WTC11 (cell line): ENCODE measurements around the gene CSNK1G1. TPM values are rescaled to one million over a fixed set of nuclear protein-coding genes. Genes with fewer than 3 reads are reported as not detected.

Experiments used
- ATAC-seq: fragments of 200-7000 bp; cut with Tn5 transposase; 2 replicates; pipeline ENCODE4 v1.10.0; 2021; ENCODE audit warnings: mild to moderate bottlenecking, moderate library complexity
- CTCF ChIA-PET: fragments of 300-600 bp; sonication (Branson Sonifier 250); formaldehyde crosslinking; loops from one replicate; lab custom pipeline; 2021; ENCODE audit warnings: antibody characterized with exemption; lab: Charles Lee
- POLR2A ChIA-PET: fragments of 350-600 bp; sonication (Branson Sonifier 250); formaldehyde crosslinking; loops from one replicate; lab custom pipeline; 2021; ENCODE audit warnings: antibody characterized with exemption; lab: Charles Lee
- DNase-seq: peaks from one replicate; pipeline ENCODE4 v3.0.0; 2021; ENCODE audit warnings: low spot score
- H3K27ac Mint-ChIP-seq: 2 replicates; pipeline ENCODE4 v1.8.0; 2021; ENCODE audit warnings: mixed read lengths
- H3K27me3 Mint-ChIP-seq: 2 replicates; pipeline ENCODE4 v1.8.0; 2021; ENCODE audit warnings: low read depth, mild to moderate bottlenecking, moderate library complexity, mixed read lengths
- H3K36me3 Mint-ChIP-seq: 2 replicates; pipeline ENCODE4 v1.8.0; 2021; ENCODE audit warnings: mixed read lengths
- H3K4me1 Mint-ChIP-seq: 2 replicates; pipeline ENCODE4 v1.8.0; 2022; ENCODE audit warnings: mixed read lengths
- H3K4me3 Mint-ChIP-seq: 2 replicates; pipeline ENCODE4 v1.8.0; 2021; ENCODE audit warnings: mild to moderate bottlenecking, moderate library complexity, mixed read lengths
- H3K9me3 Mint-ChIP-seq: 2 replicates; pipeline ENCODE4 v1.8.0; 2021; ENCODE audit warnings: mixed read lengths
- ARID4B ChIP-seq: sonication (generic); formaldehyde crosslinking; IDR thresholded peaks from 2 replicates; pipeline ENCODE4 v1.8.0; 2023; ENCODE audit warnings: missing genetic modification reagents, mild to moderate bottlenecking, borderline replicate concordance
- FOXP1 ChIP-seq: sonication (generic); formaldehyde crosslinking; IDR thresholded peaks from 2 replicates; pipeline ENCODE4 v1.8.0; 2022; ENCODE audit warnings: missing genetic modification reagents, mild to moderate bottlenecking, moderate library complexity, borderline replicate concordance
- GABPB1 ChIP-seq: sonication (generic); formaldehyde crosslinking; IDR thresholded peaks from 2 replicates; pipeline ENCODE4 v1.8.1; 2023; ENCODE audit warnings: mild to moderate bottlenecking, missing genetic modification reagents
- JAZF1 ChIP-seq: fragments of 250-450 bp; sonication (Bioruptor Pico); IDR thresholded peaks from 2 replicates; pipeline ENCODE4 v1.9.0; 2021; ENCODE audit warnings: moderate library complexity, mild to moderate bottlenecking, inconsistent platforms
- MAX ChIP-seq: sonication (generic); formaldehyde crosslinking; IDR thresholded peaks from 2 replicates; pipeline ENCODE4 v1.8.0; 2022; ENCODE audit warnings: mild to moderate bottlenecking, missing genetic modification reagents
- NR2C2 ChIP-seq: sonication (generic); formaldehyde crosslinking; IDR thresholded peaks from 2 replicates; pipeline ENCODE4 v1.8.0; 2022; ENCODE audit warnings: mild to moderate bottlenecking, missing genetic modification reagents
- NR3C1 ChIP-seq: sonication (generic); formaldehyde crosslinking; conservative IDR thresholded peaks from 2 replicates; pipeline ENCODE4 v1.8.1; 2023; ENCODE audit warnings: low read depth, mild to moderate bottlenecking, missing genetic modification reagents
- OVOL2 ChIP-seq: fragments of 250-450 bp; sonication (Bioruptor Pico); IDR thresholded peaks from 2 replicates; pipeline ENCODE4 v1.9.0; 2021; ENCODE audit warnings: mild to moderate bottlenecking, borderline replicate concordance
- PREB ChIP-seq: sonication (generic); formaldehyde crosslinking; IDR thresholded peaks from 2 replicates; pipeline ENCODE4 v1.8.1; 2022; ENCODE audit warnings: mild to moderate bottlenecking, missing genetic modification reagents, moderate library complexity, borderline replicate concordance
- SOX15 ChIP-seq: fragments of 250-450 bp; sonication (Bioruptor Pico); IDR thresholded peaks from 2 replicates; pipeline ENCODE4 v1.9.0; 2021; ENCODE audit warnings: mild to moderate bottlenecking
- TEAD1 ChIP-seq: sonication (generic); formaldehyde crosslinking; IDR thresholded peaks from 2 replicates; pipeline ENCODE4 v1.8.0; 2022; ENCODE audit warnings: mild to moderate bottlenecking, missing genetic modification reagents
- TEAD4 ChIP-seq: sonication (generic); formaldehyde crosslinking; IDR thresholded peaks from 2 replicates; pipeline ENCODE4 v1.8.0; 2022; ENCODE audit warnings: mild to moderate bottlenecking, missing genetic modification reagents
- USF1 ChIP-seq: sonication (generic); formaldehyde crosslinking; IDR thresholded peaks from 2 replicates; pipeline ENCODE4 v1.8.0; 2022; ENCODE audit warnings: mild to moderate bottlenecking, missing genetic modification reagents
- ZNF121 ChIP-seq: sonication (generic); formaldehyde crosslinking; IDR thresholded peaks from 2 replicates; pipeline ENCODE4 v1.8.0; 2023; ENCODE audit warnings: missing genetic modification reagents
- ZNF219 ChIP-seq: sonication (generic); formaldehyde crosslinking; IDR thresholded peaks from 2 replicates; pipeline ENCODE4 v1.8.0; 2023; ENCODE audit warnings: missing genetic modification reagents, mild to moderate bottlenecking, borderline replicate concordance
- ZNF232 ChIP-seq: sonication (generic); formaldehyde crosslinking; IDR thresholded peaks from 2 replicates; pipeline ENCODE4 v1.8.0; 2022; ENCODE audit warnings: mild to moderate bottlenecking, missing genetic modification reagents
- total RNA-seq: library from RNA; stranded (reverse); gene quantifications from 3 replicates; pipeline ENCODE4 v1.2.3, GENCODE V29; 2021
- TF ChIP-seq, protein P1 (sequence below): sonication (generic); formaldehyde crosslinking; IDR thresholded peaks from 2 replicates; pipeline ENCODE4 v1.8.1; 2023; ENCODE audit warnings: mild to moderate bottlenecking, missing genetic modification reagents, moderate library complexity
- TF ChIP-seq, protein P2 (sequence below): sonication (generic); formaldehyde crosslinking; conservative IDR thresholded peaks from 2 replicates; pipeline ENCODE4 v1.8.1; 2022; ENCODE audit warnings: mild to moderate bottlenecking, missing genetic modification reagents
- TF ChIP-seq, protein P3 (sequence below): sonication (generic); formaldehyde crosslinking; IDR thresholded peaks from 2 replicates; pipeline ENCODE4 v1.8.1; 2023; ENCODE audit warnings: mild to moderate bottlenecking, missing genetic modification reagents, moderate library complexity
- TF ChIP-seq, protein P4 (sequence below): fragments of 250-450 bp; sonication (Bioruptor Pico); IDR thresholded peaks from 2 replicates; pipeline ENCODE4 v1.8.0; 2021; ENCODE audit warnings: mild to moderate bottlenecking
- TF ChIP-seq, protein P5 (sequence below): sonication (generic); formaldehyde crosslinking; IDR thresholded peaks from 2 replicates; pipeline ENCODE4 v1.8.1; 2023; ENCODE audit warnings: mild to moderate bottlenecking, moderate library complexity, missing genetic modification reagents

The CSNK1G1 gene
- total RNA-seq, 1 experiment from 2014 or later: 19.3 TPM

DNA sequence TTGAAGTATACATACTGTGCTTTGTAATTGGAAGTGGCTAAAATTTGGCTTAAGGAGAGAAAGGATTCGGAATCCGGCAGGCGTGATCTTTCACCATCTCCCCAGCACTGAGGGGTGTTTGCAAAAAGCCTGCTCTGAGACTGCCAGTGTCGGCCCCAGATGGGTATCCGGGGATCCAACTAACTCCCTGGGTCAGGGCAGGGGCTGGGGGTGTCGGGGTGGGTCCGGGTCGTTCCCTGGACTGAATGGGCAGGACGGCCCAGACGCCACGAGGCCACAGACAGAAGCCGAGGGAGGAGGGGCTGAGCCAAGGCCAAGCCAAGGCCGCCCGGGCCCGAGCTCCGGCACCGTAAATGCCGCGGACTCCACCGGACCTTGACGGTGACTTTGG is 193.5 kb downstream of the CSNK1G1 start:
- ATAC-seq: peak; percentile 6
- H3K4me1 Mint-ChIP-seq: peaks cover 33% of the 10 kb centered on the region
- CTCF ChIA-PET: interaction anchor here (0.6 to 3.8 kb wide), 9 partner anchors 9 to 1042 kb away, joined by 3 to 45 read pairs (median 4); partner anchors contain the start of gene TRIP4

GRCh38 chr15:64161688-64162477 is 194.1 kb downstream of the CSNK1G1 start:
- Mint-ChIP-seq H3K27ac (peak overlapping the region; percentile 92), H3K27me3 (no peaks in the 10 kb centered on the region), H3K4me1 (peaks cover 33% of the 10 kb centered on the region), H3K36me3 (peaks cover 39% of the 10 kb centered on the region), H3K9me3 (no peaks in the 10 kb centered on the region), H3K4me3 (peak overlapping the region; percentile 84)
- ATAC-seq (no peak), DNase-seq (no peak)
- ChIA-PET CTCF (interaction anchor here (1.7 to 3.8 kb wide), 2 partner anchors 8 to 520 kb away, joined by 10 to 45 read pairs; no protein-coding TSS in a partner anchor), POLR2A (interaction anchor here (1.2 to 2.9 kb wide), 2 partner anchors 8 to 9 kb away, joined by 3 to 9 read pairs; no protein-coding TSS in a partner anchor)
- TF ChIP-seq TEAD4 (CRISPR knock-in tag) (no peak), ARID4B (CRISPR knock-in tag) (no peak), PREB (CRISPR knock-in tag) (no peak), JAZF1 (CRISPR knock-in tag) (no peak), ZNF121 (CRISPR knock-in tag) (0 out of 2 replicates have a peak, but pooled peaks have one; percentile 29), MAX (no peak), ZNF219 (CRISPR knock-in tag) (no peak)
- TF ChIP-seq, protein P1, sequence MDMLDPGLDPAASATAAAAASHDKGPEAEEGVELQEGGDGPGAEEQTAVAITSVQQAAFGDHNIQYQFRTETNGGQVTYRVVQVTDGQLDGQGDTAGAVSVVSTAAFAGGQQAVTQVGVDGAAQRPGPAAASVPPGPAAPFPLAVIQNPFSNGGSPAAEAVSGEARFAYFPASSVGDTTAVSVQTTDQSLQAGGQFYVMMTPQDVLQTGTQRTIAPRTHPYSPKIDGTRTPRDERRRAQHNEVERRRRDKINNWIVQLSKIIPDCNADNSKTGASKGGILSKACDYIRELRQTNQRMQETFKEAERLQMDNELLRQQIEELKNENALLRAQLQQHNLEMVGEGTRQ (CRISPR knock-in tag): no peak

More for the DNA sequence above, 193.5 kb downstream of the CSNK1G1 start:
- DNase-seq: no peak
- Mint-ChIP-seq H3K36me3 (peaks cover 33% of the 10 kb centered on the region), H3K27ac (peak overlapping the region; percentile 92), H3K27me3 (no peaks in the 10 kb centered on the region), H3K9me3 (no peaks in the 10 kb centered on the region), H3K4me3 (peak overlapping the region; percentile 84)
- POLR2A ChIA-PET: interaction anchor here (1.2 to 2.9 kb wide), 2 partner anchors 8 to 9 kb away, joined by 3 to 9 read pairs; no protein-coding TSS in a partner anchor
- TF ChIP-seq SOX15 (CRISPR knock-in tag) (no peak), NR2C2 (CRISPR knock-in tag) (no peak), TEAD1 (CRISPR knock-in tag) (no peak), NR3C1 (CRISPR knock-in tag) (no peak), ZNF232 (0 out of 2 replicates have a peak, but pooled peaks have one; percentile 26), OVOL2 (CRISPR knock-in tag) (no peak), USF1 (CRISPR knock-in tag) (no peak), GABPB1 (CRISPR knock-in tag) (no peak), FOXP1 (CRISPR knock-in tag) (no peak)
- TF ChIP-seq, protein P2, sequence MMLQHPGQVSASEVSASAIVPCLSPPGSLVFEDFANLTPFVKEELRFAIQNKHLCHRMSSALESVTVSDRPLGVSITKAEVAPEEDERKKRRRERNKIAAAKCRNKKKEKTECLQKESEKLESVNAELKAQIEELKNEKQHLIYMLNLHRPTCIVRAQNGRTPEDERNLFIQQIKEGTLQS (CRISPR knock-in tag): no peak
- TF ChIP-seq, protein P3, sequence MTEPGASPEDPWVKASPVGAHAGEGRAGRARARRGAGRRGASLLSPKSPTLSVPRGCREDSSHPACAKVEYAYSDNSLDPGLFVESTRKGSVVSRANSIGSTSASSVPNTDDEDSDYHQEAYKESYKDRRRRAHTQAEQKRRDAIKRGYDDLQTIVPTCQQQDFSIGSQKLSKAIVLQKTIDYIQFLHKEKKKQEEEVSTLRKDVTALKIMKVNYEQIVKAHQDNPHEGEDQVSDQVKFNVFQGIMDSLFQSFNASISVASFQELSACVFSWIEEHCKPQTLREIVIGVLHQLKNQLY (CRISPR knock-in tag): 0 out of 2 replicates have a peak, but pooled peaks have one; percentile 15
- TF ChIP-seq, protein P4, sequence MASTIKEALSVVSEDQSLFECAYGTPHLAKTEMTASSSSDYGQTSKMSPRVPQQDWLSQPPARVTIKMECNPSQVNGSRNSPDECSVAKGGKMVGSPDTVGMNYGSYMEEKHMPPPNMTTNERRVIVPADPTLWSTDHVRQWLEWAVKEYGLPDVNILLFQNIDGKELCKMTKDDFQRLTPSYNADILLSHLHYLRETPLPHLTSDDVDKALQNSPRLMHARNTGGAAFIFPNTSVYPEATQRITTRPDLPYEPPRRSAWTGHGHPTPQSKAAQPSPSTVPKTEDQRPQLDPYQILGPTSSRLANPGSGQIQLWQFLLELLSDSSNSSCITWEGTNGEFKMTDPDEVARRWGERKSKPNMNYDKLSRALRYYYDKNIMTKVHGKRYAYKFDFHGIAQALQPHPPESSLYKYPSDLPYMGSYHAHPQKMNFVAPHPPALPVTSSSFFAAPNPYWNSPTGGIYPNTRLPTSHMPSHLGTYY (CRISPR knock-in tag): no peak
- TF ChIP-seq, protein P5, sequence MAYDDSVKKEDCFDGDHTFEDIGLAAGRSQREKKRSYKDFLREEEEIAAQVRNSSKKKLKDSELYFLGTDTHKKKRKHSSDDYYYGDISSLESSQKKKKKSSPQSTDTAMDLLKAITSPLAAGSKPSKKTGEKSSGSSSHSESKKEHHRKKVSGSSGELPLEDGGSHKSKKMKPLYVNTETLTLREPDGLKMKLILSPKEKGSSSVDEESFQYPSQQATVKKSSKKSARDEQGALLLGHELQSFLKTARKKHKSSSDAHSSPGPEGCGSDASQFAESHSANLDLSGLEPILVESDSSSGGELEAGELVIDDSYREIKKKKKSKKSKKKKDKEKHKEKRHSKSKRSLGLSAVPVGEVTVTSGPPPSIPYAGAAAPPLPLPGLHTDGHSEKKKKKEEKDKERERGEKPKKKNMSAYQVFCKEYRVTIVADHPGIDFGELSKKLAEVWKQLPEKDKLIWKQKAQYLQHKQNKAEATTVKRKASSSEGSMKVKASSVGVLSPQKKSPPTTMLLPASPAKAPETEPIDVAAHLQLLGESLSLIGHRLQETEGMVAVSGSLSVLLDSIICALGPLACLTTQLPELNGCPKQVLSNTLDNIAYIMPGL (CRISPR knock-in tag): no peak
